Bronchial epithelial cell (primary cell): ENCODE measurements around the gene KRTAP4-16. TPM values are rescaled to one million over a fixed set of nuclear protein-coding genes. Genes with fewer than 3 reads are reported as not detected.
"Not testable (repeated sequence)": the region's sequence is repeated elsewhere in the genome, so short reads cannot be mapped to it uniquely, and the experiment has no call there.

ENCODE experiments used
- DNase-seq: peaks from one replicate; pipeline ENCODE4 v3.0.0-alpha.2; 2010; ENCODE audit warnings: low read depth
- FAIRE-seq: peaks from 2 replicates; lab custom pipeline; 2011; peaks lifted over from hg19 to GRCh38; lab: Jason Lieb, UNC
- H3K27me3 ChIP-seq: 2 replicates; pipeline ENCODE4 v1.5.1; 2011; ENCODE audit warnings: low read length; ENCODE audit not compliant: control insufficient read depth, insufficient read depth
- H3K36me3 ChIP-seq: 2 replicates; pipeline ENCODE4 v1.5.1; 2011; ENCODE audit warnings: low read length; ENCODE audit not compliant: control insufficient read depth, insufficient read depth
- H3K4me3 ChIP-seq: 2 replicates; pipeline ENCODE4 v1.5.1; 2011; ENCODE audit warnings: mild to moderate bottlenecking, low read depth, low read length, control low read depth
- CTCF ChIP-seq: IDR thresholded peaks from 2 replicates; pipeline ENCODE4 v1.5.1; 2011; ENCODE audit warnings: mild to moderate bottlenecking, moderate library complexity, low read length, control low read depth, inconsistent platforms; ENCODE audit not compliant: insufficient read depth, severe bottlenecking
- total RNA-seq: library from RNA; depleted of rRNA; stranded (reverse); fragments of >200 nt; gene quantifications from 2 replicates; pipeline ENCODE4 v1.2.1, GENCODE V29; 2014

The KRTAP4-16 gene
- total RNA-seq, 1 donor from 2014 or later = not detected

GRCh38 chr17:41145261-41145660, 43.3 kb upstream of the KRTAP4-16 start:
- no peaks in the 10 kb centered on the region for H3K36me3 ChIP-seq
- TF ChIP-seq CTCF = no peak
- DNase-seq = no peak
- H3K4me3 ChIP-seq = no peak overlapping the region
- FAIRE-seq = no peak
- H3K27me3 ChIP-seq = no peaks in the 10 kb centered on the region

GRCh38 chr17:41144846-41145245, 42.8 kb upstream of the KRTAP4-16 start:
- Histone ChIP-seq H3K27me3 (no peaks in the 10 kb centered on the region), H3K36me3 (no peaks in the 10 kb centered on the region), H3K4me3 (no peak overlapping the region)
- no peak for DNase-seq
- TF ChIP-seq CTCF = no peak
- no peak for FAIRE-seq

GRCh38 chr17:41141361-41141760, 39.4 kb upstream of the KRTAP4-16 start:
- Histone ChIP-seq H3K27me3 (no peaks in the 10 kb centered on the region), H3K4me3 (no peak overlapping the region), H3K36me3 (no peaks in the 10 kb centered on the region)
- DNase-seq (no peak), FAIRE-seq (no peak)
- TF ChIP-seq CTCF = no peak

- Histone ChIP-seq H3K4me3 (no peak within 1 kb of the TSS), H3K27me3 (no peaks in the 10 kb centered on the region), H3K36me3 (no peaks in the 10 kb centered on the region)
- FAIRE-seq (peak; percentile 88), DNase-seq (peak; percentile 98)
- no peak for TF ChIP-seq CTCF
Observed at GRCh38 chr17:41140360-41141131, 38.5 kb upstream of the KRTAP4-16 start, which contains the start of gene KRTAP4-6. Gene KRTAP4-6, minus strand, starts transcription at chr17:41140544. Its CDS starts 57 bp downstream, at chr17:41140487.

- not testable (repeated sequence) for H3K36me3 ChIP-seq, DNase-seq, H3K4me3 ChIP-seq, FAIRE-seq, H3K27me3 ChIP-seq
Observed at GRCh38 chr17:41139865-41140264, 37.9 kb upstream of the KRTAP4-16 start.

- no peak for FAIRE-seq
- no peak overlapping the region for H3K4me3 ChIP-seq
- peak; percentile 30 for DNase-seq
- TF ChIP-seq CTCF = no peak
- H3K36me3 ChIP-seq = no peaks in the 10 kb centered on the region
- H3K27me3 ChIP-seq = no peaks in the 10 kb centered on the region
Observed at GRCh38 chr17:41133880-41134735, 32.1 kb upstream of the KRTAP4-16 start.
